ENCODE results near the gene RHAG.

RHAG gene

DNA sequence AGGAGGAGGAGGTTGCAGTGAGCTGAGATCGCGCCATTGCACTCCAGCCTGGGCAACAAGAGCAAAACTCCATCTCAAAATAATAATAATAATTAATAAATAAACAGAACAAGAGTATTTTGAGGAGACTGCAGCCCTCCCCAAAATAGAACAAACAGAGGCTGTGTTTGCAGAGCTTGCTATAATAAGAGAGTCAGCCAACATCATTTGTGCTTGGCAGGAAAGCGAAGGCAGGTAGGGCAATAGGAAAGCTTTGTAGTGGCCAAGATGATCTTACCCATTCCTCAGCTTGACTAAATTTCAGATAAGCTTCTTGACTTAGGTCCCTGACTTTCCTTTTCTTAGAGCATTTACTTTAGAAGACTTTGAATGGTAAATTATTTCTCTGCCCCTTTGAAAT, 79.5 kb downstream of the RHAG start:
- TF ChIP-seq SIN3A (IDR thresholded peaks at IDR 0.05; ENCODE audit: borderline replicate concordance, insufficient read depth, low read length) (no peak), TAF1 (IDR thresholded peaks at IDR 0.05; ENCODE audit: borderline replicate concordance, insufficient read depth, low read length) (no peak), FOXP2 (optimal IDR thresholded peaks at IDR 0.05; ENCODE audit: borderline replicate concordance, extremely low read depth, extremely low read length, insufficient read depth) (no peak), POLR2AphosphoS5 (IDR thresholded peaks at IDR 0.05; ENCODE audit: low read depth, low read length) (no peak)
- TF ChIP-seq, protein P1, sequence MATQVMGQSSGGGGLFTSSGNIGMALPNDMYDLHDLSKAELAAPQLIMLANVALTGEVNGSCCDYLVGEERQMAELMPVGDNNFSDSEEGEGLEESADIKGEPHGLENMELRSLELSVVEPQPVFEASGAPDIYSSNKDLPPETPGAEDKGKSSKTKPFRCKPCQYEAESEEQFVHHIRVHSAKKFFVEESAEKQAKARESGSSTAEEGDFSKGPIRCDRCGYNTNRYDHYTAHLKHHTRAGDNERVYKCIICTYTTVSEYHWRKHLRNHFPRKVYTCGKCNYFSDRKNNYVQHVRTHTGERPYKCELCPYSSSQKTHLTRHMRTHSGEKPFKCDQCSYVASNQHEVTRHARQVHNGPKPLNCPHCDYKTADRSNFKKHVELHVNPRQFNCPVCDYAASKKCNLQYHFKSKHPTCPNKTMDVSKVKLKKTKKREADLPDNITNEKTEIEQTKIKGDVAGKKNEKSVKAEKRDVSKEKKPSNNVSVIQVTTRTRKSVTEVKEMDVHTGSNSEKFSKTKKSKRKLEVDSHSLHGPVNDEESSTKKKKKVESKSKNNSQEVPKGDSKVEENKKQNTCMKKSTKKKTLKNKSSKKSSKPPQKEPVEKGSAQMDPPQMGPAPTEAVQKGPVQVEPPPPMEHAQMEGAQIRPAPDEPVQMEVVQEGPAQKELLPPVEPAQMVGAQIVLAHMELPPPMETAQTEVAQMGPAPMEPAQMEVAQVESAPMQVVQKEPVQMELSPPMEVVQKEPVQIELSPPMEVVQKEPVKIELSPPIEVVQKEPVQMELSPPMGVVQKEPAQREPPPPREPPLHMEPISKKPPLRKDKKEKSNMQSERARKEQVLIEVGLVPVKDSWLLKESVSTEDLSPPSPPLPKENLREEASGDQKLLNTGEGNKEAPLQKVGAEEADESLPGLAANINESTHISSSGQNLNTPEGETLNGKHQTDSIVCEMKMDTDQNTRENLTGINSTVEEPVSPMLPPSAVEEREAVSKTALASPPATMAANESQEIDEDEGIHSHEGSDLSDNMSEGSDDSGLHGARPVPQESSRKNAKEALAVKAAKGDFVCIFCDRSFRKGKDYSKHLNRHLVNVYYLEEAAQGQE (IDR thresholded peaks at IDR 0.05; ENCODE audit: insufficient read depth in 1 of 2, low read depth in 2 of 2, low read length in 2 of 2), result no peak

DNA sequence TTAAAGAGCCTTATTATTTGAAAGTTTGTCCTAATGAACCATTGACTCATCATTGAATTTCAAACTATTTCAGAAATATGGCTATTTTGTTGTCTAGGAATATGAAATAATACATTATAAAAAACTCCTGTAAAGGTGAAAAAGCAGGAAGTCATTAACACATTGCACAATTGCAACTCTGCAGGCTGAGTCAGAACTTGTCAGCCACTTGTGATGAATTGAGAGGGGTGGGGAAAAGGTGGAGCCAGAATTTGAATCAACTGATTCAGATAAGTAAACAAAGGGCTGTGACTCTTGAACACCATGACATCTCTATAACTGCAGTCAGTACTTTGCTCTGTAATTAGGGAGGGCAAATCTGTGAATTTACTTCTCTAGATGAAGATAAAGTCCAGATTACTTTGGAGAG, 80.2 kb downstream of the RHAG start:
- TF ChIP-seq, protein P1 (IDR thresholded peaks at IDR 0.05; ENCODE audit: insufficient read depth in 1 of 2, low read depth in 2 of 2, low read length in 2 of 2), result no peak
- TF ChIP-seq TAF1 (IDR thresholded peaks at IDR 0.05; ENCODE audit: borderline replicate concordance, insufficient read depth, low read length) (no peak), FOXP2 (optimal IDR thresholded peaks at IDR 0.05; ENCODE audit: borderline replicate concordance, extremely low read depth, extremely low read length, insufficient read depth) (no peak)

DNA sequence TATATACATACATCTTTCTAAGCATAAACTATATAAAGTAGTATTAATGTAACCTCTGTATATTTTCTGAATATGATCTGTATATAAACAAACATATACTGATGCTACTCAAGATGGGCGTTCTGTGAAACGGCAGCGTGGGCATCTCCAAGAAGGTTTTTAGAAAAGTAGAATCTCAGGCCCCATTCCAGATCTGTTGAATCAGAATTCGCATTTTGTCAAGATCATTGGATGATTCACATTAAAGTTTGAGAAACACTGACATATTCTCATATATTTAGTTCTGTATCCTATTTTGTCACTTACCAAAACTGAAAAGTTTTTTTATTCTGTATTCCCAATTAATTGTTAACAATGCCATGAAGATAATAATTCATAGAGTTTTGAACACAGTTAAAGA, 80.7 kb downstream of the RHAG start:
- TF ChIP-seq POLR2AphosphoS5 (IDR thresholded peaks at IDR 0.05; ENCODE audit: low read depth, low read length) (no peak), TAF1 (IDR thresholded peaks at IDR 0.05; ENCODE audit: borderline replicate concordance, insufficient read depth, low read length) (no peak), FOXP2 (optimal IDR thresholded peaks at IDR 0.05; ENCODE audit: borderline replicate concordance, extremely low read depth, extremely low read length, insufficient read depth) (no peak), SIN3A (IDR thresholded peaks at IDR 0.05; ENCODE audit: borderline replicate concordance, insufficient read depth, low read length) (no peak)
- TF ChIP-seq, protein P1 (IDR thresholded peaks at IDR 0.05; ENCODE audit: insufficient read depth in 1 of 2, low read depth in 2 of 2, low read length in 2 of 2), result no peak

Data from PFSK-1 (cell line).